Fibroblast of villous mesenchyme (primary cell): ENCODE results near the gene MAP3K21. TPM values are rescaled to one million over a fixed set of nuclear protein-coding genes. Genes with fewer than 3 reads are reported as not detected.

Experiments used
- DNase-seq: peaks from one replicate; pipeline ENCODE4 v3.0.0-alpha.2; 2010; ENCODE audit warnings: low read depth
- H3K4me3 ChIP-seq: 2 replicates; pipeline ENCODE4 v1.5.1; 2011; ENCODE audit warnings: low read depth, mild to moderate bottlenecking, low read length
- CTCF ChIP-seq: IDR thresholded peaks from 2 replicates; pipeline ENCODE4 v1.5.1; 2012; ENCODE audit warnings: low read depth, mild to moderate bottlenecking, low read length; ENCODE audit not compliant: insufficient read depth
- total RNA-seq: library from RNA; depleted of rRNA; stranded (reverse); fragments of >200 nt; gene quantifications from 2 replicates; pipeline ENCODE4 v1.2.3, GENCODE V29; 2012

MAP3K21 gene
- total RNA-seq, 1 donor, result 1.3 TPM

DNA sequence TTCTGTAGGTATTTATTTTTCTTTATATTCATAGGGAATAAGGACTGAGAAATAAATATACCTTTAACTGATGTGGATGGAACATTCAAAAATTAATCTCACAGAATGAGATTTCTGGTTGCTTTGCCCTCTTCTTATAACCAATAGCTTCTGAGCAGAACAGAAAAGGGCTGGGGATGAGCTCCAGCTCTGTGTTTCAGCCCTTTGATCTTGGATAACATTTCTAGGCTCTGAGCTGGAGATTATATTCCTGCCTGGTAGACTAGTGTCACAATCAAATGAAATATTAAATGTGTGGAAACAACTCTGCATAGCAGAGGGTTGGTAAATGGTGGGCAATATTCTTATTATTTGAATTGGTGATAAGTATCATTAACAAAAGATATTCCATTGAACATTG lies 14.6 kb downstream of the MAP3K21 start:
- no peak for TF ChIP-seq CTCF
- H3K4me3 ChIP-seq, result no peak overlapping the region
- no peak for DNase-seq

- no peak for TF ChIP-seq CTCF
- no peak for DNase-seq
- no peak overlapping the region for H3K4me3 ChIP-seq
Measured at GRCh38 chr1:233343262-233343661, 15.7 kb downstream of the MAP3K21 start.

GRCh38 chr1:233347338-233347737 lies 19.8 kb downstream of the MAP3K21 start:
- no peak for DNase-seq
- no peak for TF ChIP-seq CTCF
- H3K4me3 ChIP-seq, result no peak overlapping the region

DNA sequence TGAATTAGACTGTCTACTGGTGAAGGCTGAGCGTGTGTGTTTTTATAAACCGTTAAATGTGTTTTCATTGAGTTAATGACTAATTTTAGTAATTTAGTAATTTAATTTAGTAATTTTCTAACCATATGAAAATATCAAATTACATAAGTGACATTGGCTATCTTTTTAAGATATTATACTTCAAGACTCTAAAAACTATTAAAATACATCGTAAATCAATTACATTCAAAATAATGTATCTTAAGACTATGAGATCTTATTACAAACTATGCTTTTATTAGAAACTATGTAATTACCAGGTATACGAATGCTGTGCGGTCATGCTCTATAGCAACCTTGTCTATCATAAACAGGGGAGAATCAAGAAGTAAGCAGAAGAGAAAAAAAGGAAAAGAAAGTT lies 21.6 kb downstream of the MAP3K21 start:
- no peak for TF ChIP-seq CTCF

DNA sequence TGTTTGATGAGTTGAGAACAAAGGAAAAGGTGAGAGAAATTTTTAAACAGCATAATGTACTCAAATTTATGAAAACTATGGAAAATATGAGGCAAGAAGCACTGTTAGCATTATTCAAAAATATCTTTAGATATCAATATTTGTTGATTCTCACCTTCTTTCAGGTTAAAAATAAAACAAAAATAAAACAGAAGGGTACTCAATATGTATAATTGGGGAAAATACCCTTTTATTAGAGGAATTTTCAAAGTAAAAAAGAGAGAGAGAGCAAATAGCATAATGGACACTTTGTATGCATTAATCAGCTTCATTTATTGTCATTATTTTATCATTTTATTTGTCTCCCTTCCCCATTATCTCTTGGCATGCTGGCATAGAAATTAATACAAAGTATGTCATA lies 27.5 kb downstream of the MAP3K21 start:
- no peak for DNase-seq
- no peak for TF ChIP-seq CTCF
- no peak overlapping the region for H3K4me3 ChIP-seq

More for the DNA sequence above, 21.6 kb downstream of the MAP3K21 start:
- H3K4me3 ChIP-seq, result no peak overlapping the region
- DNase-seq, result no peak

DNA sequence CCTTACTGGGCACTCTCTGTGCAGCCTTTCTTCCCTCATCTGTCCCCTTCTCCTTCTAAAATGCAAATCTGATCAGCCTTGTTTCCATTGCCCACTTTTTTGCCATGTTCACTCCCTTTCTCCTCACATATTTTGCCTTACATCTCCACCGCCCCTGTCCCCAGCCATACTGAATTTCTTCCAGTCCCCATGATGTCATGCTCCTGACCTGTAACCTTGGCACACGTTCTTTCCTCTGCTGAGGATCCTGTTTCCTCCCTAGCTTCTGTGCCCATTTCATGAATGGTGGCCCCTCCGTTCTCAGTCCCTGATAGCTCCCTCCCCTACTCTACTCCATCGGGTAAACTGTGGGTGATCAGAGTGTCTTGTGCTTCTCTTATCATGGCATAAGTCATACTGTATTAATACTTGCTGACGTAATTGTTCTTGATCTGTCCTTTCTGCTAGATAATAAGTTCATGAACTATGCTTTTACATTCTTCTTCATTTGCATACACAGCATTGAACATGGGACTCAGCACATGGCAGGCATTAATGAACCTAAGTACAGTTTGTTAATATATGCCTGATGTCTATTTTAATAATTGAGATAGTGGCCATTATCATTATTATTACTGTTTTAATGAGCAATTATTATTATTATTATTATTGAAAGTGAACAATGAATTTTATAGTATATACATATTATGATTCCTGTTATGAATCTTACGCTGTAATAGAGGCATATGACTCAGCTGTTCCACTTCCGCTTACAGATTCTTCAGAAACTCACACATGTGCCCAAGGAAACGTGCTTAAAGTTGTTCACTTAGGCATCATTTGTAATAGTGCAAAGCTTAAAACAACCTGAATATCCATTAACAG lies 28.5 kb downstream of the MAP3K21 start:
- no peak for DNase-seq
- no peak overlapping the region for H3K4me3 ChIP-seq
- TF ChIP-seq CTCF, result no peak

DNA sequence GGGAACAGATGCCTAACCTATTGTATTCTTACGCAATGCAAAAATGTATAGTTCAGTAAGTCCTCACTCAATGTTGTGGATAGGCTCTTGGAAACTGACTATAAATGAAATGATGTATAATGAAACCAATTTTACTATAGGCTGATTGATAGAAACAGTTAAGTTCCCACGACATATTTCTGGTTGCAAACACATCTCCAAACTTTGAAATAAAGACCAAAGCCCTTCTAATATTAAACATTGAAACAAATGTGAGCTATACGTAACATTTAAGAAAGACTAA lies 29.1 kb downstream of the MAP3K21 start:
- H3K4me3 ChIP-seq, result no peak overlapping the region
- TF ChIP-seq CTCF, result no peak
- DNase-seq, result no peak
